IPS DF 6.9 (cell line): ENCODE measurements around the gene KLHL2.
"Not testable (repeated sequence)": the region's sequence is repeated elsewhere in the genome, so short reads cannot be mapped to it uniquely, and the experiment has no call there.

Source experiments
- DNase-seq: peaks from one replicate; pipeline ENCODE4 v3.0.0-alpha.2; 2013; ENCODE audit warnings: low read depth, low spot score
- H3K27ac ChIP-seq: one replicate; pipeline ENCODE4 v1.5.1; 2013; ENCODE audit warnings: low read length, control low read depth
- H3K27me3 ChIP-seq: 2 replicates; pipeline ENCODE4 v1.6.1; 2013; ENCODE audit warnings: mild to moderate bottlenecking, low read length; ENCODE audit not compliant: control insufficient read depth, insufficient read depth
- H3K36me3 ChIP-seq: 2 replicates; pipeline ENCODE4 v1.6.1; 2013; ENCODE audit warnings: low read length; ENCODE audit not compliant: control insufficient read depth, insufficient read depth
- H3K4me1 ChIP-seq: 2 replicates; pipeline ENCODE4 v1.6.1; 2013; ENCODE audit warnings: low read length; ENCODE audit not compliant: control insufficient read depth, insufficient read depth
- H3K4me3 ChIP-seq: 2 replicates; pipeline ENCODE4 v1.5.1; 2013; ENCODE audit warnings: mild to moderate bottlenecking, low read length
- H3K9me3 ChIP-seq: 2 replicates; pipeline ENCODE4 v1.6.1; 2013; ENCODE audit warnings: low read length, inconsistent platforms; ENCODE audit not compliant: control insufficient read depth, insufficient read depth
- WGBS: extraction: QIAGEN DNeasy Blood & Tissue Kit; methylation state at CpG from one replicate; pipeline ENCODE4 v1.1.7; 2013; ENCODE audit warnings: mixed read lengths, missing lambda C conversion rate; ENCODE audit not compliant: insufficient read length, insufficient coverage; 5-methylcytosine and 5-hydroxymethylcytosine counted together

The KLHL2 gene

GRCh38 chr4:165328101-165328425 is 120.7 kb downstream of the KLHL2 start:
- Histone ChIP-seq H3K36me3 (no peaks in the 10 kb centered on the region), H3K4me3 (peak overlapping the region; percentile 65), H3K4me1 (no peaks in the 10 kb centered on the region), H3K9me3 (no peaks in the 10 kb centered on the region), H3K27me3 (no peaks in the 10 kb centered on the region), H3K27ac (no peak overlapping the region)
- no CpG with 5 or more reads among the region's 7 CpGs for WGBS
- DNase-seq, result no peak

GRCh38 chr4:165328708-165329107 is 121.3 kb downstream of the KLHL2 start:
- Histone ChIP-seq H3K36me3 (no peaks in the 10 kb centered on the region), H3K4me1 (no peaks in the 10 kb centered on the region), H3K9me3 (no peaks in the 10 kb centered on the region), H3K27me3 (no peaks in the 10 kb centered on the region), H3K4me3 (peak overlapping the region; percentile 65; the same call in 1 of the 2 replicates), H3K27ac (no peak overlapping the region)
- WGBS, result no CpG with 5 or more reads among the region's 4 CpGs
- no peak for DNase-seq

- no peak overlapping the region for H3K27ac ChIP-seq
- H3K36me3 ChIP-seq, result no peaks in the 10 kb centered on the region
- DNase-seq, result no peak
- H3K4me3 ChIP-seq, result peak overlapping the region; percentile 20; the same call in 1 of the 2 replicates
- no peaks in the 10 kb centered on the region for H3K4me1 ChIP-seq
- no peaks in the 10 kb centered on the region for H3K27me3 ChIP-seq
- no peaks in the 10 kb centered on the region for H3K9me3 ChIP-seq
- WGBS, result no CpG with 5 or more reads among the region's 2 CpGs
These were observed 122.7 kb downstream of the KLHL2 start for GRCh38 chr4:165330071-165330470.

- no peaks in the 10 kb centered on the region for H3K27me3 ChIP-seq
- H3K4me1 ChIP-seq, result no peaks in the 10 kb centered on the region
- no CpG with 5 or more reads among the region's 5 CpGs for WGBS
- no peaks in the 10 kb centered on the region for H3K9me3 ChIP-seq
- no peaks in the 10 kb centered on the region; the same call in 1 of the 2 replicates for H3K36me3 ChIP-seq
- no peak overlapping the region; the same call in 1 of the 2 replicates for H3K4me3 ChIP-seq
- no peak for DNase-seq
- no peak overlapping the region for H3K27ac ChIP-seq
These were observed 123.3 kb downstream of the KLHL2 start for GRCh38 chr4:165330666-165331065.

- no peaks in the 10 kb centered on the region for H3K9me3 ChIP-seq
- H3K27me3 ChIP-seq, result no peaks in the 10 kb centered on the region
- WGBS, result no CpG with 5 or more reads among the region's 1 CpG
- H3K4me3 ChIP-seq, result no peak overlapping the region
- no peaks in the 10 kb centered on the region for H3K4me1 ChIP-seq
- DNase-seq, result no peak
- H3K36me3 ChIP-seq, result no peaks in the 10 kb centered on the region; the same call in 1 of the 2 replicates
- no peak overlapping the region for H3K27ac ChIP-seq
These were observed 124.0 kb downstream of the KLHL2 start for GRCh38 chr4:165331359-165331758.

- no peaks in the 10 kb centered on the region for H3K4me1 ChIP-seq
- no peaks in the 10 kb centered on the region; the same call in 1 of the 2 replicates for H3K36me3 ChIP-seq
- no peaks in the 10 kb centered on the region for H3K9me3 ChIP-seq
- no CpG with 5 or more reads among the region's 10 CpGs for WGBS
- no peak overlapping the region for H3K27ac ChIP-seq
- no peak overlapping the region for H3K4me3 ChIP-seq
- no peak for DNase-seq
- no peaks in the 10 kb centered on the region for H3K27me3 ChIP-seq
These were observed 124.5 kb downstream of the KLHL2 start for GRCh38 chr4:165331823-165332222.

- H3K36me3 ChIP-seq, result no peaks in the 10 kb centered on the region; the same call in 1 of the 2 replicates
- no peaks in the 10 kb centered on the region for H3K27me3 ChIP-seq
- no peak for DNase-seq
- H3K27ac ChIP-seq, result no peak overlapping the region
- H3K4me3 ChIP-seq, result no peak overlapping the region
- H3K4me1 ChIP-seq, result no peaks in the 10 kb centered on the region
- H3K9me3 ChIP-seq, result no peaks in the 10 kb centered on the region
- WGBS, result no CpG with 5 or more reads among the region's 1 CpG
These were observed 125.1 kb downstream of the KLHL2 start for GRCh38 chr4:165332502-165332901.

GRCh38 chr4:165335163-165335703 is 127.9 kb downstream of the KLHL2 start:
- WGBS, result no CpG with 5 or more reads among the region's 3 CpGs
- Histone ChIP-seq H3K27me3 (no peaks in the 10 kb centered on the region), H3K27ac (no peak overlapping the region), H3K9me3 (no peaks in the 10 kb centered on the region), H3K36me3 (peaks cover 5% of the 10 kb centered on the region; the same call in 1 of the 2 replicates), H3K4me1 (no peaks in the 10 kb centered on the region), H3K4me3 (no peak overlapping the region)
- no peak for DNase-seq

GRCh38 chr4:165336743-165337142 is 129.4 kb downstream of the KLHL2 start:
- WGBS, result no CpG with 5 or more reads among the region's 6 CpGs

GRCh38 chr4:165342340-165342739 is 135.0 kb downstream of the KLHL2 start:
- not testable (repeated sequence) for H3K27me3 ChIP-seq, H3K9me3 ChIP-seq, DNase-seq, H3K4me1 ChIP-seq, H3K36me3 ChIP-seq, H3K27ac ChIP-seq, H3K4me3 ChIP-seq
- no CpG with 5 or more reads among the region's 5 CpGs for WGBS

More at GRCh38 chr4:165336743-165337142, 129.4 kb downstream of the KLHL2 start:
- H3K4me1 ChIP-seq, result no peaks in the 10 kb centered on the region
- H3K36me3 ChIP-seq, result peaks cover 5% of the 10 kb centered on the region; the same call in 1 of the 2 replicates
- H3K4me3 ChIP-seq, result no peak overlapping the region
- H3K27ac ChIP-seq, result no peak overlapping the region
- H3K27me3 ChIP-seq, result no peaks in the 10 kb centered on the region
- no peaks in the 10 kb centered on the region for H3K9me3 ChIP-seq
- DNase-seq, result no peak
